ENCODE results near the gene CAPNS1.

Gene CAPNS1

GRCh38 chr19:36198119-36198518 lies 58.3 kb downstream of the CAPNS1 start:
- TF ChIP-seq ZNF70 (CRISPR knock-in tag; IDR thresholded peaks at IDR 0.05) (peak; percentile 39; the same call in 1 of the 2 replicates), ZNF8 (CRISPR knock-in tag; IDR thresholded peaks at IDR 0.05) (peak; percentile 48; the same call in 1 of the 2 replicates), ZNF565 (CRISPR knock-in tag; conservative IDR thresholded peaks at IDR 0.05; ENCODE audit: low read depth) (no peak)
- ATAC-seq = no peak

All from SK-N-SH treated with all-trans-retinoic acid at 6 μM for 48 hours (cell line).